HG02763 (cell line): ENCODE data around the gene PRDM8.

ENCODE experiments used
- ATAC-seq: cut with Tn5 transposase; IDR thresholded peaks from one replicate; pipeline ENCODE4 v1.9.1; 2021; ENCODE audit warnings: mild to moderate bottlenecking, moderate library complexity; ENCODE audit not compliant: unreplicated experiment

Gene PRDM8

GRCh38 chr4:80183250-80184052 is 13.9 kb upstream of the PRDM8 start:
- peak; percentile 13 for ATAC-seq

GRCh38 chr4:80184053-80184824 is 13.1 kb upstream of the PRDM8 start:
- ATAC-seq: peak; percentile 95

GRCh38 chr4:80184825-80185756 is 12.2 kb upstream of the PRDM8 start:
- no peak for ATAC-seq

DNA sequence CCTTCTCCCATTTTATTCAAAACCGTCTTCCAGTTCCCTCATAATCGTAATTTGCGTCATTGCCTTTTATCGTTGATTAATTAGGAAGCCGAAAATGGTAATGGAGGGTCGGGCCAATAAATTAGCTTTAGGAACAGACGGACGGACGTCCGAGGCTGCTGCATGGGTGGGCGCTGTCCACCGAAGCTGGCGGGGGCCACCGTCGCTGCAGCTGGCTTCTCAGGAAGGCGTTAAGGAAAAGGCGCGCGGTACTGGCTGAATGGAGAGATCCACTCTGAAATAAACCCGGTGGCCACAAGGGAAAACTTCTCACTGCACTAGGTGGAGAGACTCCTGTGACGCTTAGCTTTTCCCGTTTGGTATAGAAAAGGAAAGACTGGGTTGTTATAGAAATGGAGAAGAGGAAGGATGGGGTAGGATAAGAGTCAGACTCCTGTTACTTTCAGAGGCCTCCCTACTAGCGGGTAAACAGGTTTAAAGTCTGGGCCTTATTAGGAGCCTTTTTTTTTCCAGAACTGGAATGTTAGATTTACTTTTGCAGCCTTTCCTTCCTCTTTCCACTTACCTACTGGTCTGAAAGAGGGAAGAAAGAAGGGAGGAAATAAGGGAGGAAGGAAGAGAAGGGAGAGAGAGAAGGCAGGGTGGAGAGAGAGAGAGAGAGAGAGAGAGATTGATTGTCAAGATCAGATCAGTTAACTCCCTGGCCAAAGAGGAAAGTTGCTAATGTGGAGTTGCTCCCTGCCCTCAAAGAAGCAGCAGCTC is 11.3 kb upstream of the PRDM8 start:
- no peak for ATAC-seq

GRCh38 chr4:80186676-80187075 is 10.6 kb upstream of the PRDM8 start:
- no peak for ATAC-seq

DNA sequence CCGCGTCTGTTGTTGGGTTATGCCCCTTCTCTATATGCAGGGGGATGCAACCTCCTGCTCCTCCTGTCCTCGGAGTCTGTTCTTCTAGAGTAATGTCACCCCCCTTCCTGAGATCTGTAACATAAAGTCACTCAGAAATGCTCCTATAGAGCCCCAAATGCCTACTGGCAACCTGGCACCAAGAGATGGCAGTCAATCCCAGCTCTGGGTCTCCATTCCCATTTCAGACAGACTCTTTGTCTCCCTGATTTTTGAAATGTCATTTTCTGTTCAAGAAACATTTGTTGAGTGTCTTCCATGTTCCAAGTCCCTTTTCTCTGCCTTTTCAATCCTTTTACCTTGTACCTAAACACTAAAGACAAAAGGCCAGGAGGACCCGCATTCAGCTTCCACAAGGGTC is 9.6 kb upstream of the PRDM8 start:
- no peak for ATAC-seq

- ATAC-seq: no peak
Observed at GRCh38 chr4:80188457-80188800, 8.9 kb upstream of the PRDM8 start.

DNA sequence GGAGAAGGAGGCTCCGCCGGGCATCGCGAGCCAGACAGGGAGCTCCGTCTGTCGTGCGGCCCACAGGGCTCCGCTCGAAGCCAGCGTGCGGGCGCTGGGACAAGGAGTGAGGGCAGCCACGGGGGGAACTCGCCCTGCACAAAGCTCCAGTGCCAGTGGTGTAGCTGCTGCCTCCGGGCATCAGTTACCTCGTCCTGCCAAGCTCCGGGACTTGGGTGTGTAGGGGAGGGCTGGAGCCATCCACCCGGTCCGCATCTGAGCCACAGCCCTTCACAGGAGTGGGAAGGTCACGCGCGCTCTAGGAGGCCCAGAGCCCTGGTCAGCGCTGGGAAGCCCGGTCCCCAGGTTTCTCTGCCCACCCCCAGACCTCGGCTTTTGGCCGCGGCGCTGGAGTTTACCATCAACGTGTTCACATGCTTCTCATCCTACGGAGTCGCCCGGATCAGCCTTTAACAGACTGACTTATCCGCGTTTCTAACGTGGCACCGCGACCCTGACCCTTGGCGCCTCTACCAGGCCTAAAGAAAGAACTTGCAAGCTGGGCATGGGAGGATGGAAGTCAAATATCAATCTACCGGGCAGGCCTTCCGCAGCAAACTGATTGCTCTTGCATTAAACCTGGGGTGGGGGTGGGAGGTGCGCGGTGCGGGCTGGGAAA is 8.4 kb upstream of the PRDM8 start:
- no peak for ATAC-seq

- ATAC-seq: no peak
Observed at GRCh38 chr4:80189581-80189955, 7.7 kb upstream of the PRDM8 start.

DNA sequence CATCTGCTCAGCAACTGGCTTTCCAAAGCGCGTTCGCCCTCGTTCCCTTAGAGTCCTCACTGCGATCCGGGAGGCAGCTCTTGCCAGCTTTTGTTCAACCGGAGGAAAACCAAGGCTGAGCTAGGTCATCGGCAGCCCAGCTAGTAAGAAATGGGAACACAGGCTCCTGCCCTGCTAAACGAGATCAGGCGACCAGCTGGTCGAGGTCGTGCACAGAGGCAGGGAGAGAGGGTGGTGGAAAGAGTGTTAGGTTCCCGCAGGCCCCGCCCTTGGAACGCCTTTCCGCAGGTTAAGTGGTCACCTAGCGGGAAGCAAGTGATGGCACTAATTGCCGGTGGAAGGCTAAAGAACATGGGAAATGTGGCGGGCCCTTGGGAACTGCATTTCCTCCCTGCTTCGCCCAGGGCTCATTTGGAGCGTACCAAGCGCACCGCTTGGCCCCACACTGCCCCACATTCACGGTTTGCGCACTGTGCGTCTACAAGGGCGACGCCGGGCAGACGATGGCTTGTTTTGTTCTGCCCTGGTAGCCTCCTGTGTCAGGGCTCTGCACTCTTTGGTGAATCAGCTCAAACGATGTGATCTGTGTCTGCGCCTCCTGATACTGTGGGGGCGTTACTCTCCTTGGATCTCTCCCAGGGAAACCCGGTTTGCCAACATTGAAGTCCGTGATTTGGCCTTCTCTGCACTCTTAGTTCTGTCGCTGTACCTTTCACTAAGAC is 7.2 kb upstream of the PRDM8 start:
- ATAC-seq: no peak

- ATAC-seq: no peak
Observed at GRCh38 chr4:80192252-80192866, 4.9 kb upstream of the PRDM8 start.

DNA sequence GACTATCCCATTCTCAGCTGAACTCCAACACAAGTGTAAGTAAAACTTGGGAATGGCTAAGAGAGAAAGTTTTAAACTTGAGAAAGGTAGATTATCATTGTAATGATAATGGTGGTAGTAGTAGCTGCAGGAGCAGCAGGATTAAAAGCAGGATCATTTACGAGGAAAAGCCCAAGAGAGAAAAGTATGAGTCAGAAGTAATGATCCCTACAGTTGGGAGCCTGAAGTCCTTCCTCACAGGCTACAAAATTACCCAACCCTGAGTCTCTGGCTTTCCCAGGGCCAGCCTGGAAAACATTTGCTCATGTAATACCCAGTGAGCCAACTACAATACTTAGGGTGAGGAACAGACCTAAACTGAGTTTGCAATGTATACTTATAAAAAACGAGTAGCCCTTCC is 4.4 kb upstream of the PRDM8 start:
- ATAC-seq: no peak

DNA sequence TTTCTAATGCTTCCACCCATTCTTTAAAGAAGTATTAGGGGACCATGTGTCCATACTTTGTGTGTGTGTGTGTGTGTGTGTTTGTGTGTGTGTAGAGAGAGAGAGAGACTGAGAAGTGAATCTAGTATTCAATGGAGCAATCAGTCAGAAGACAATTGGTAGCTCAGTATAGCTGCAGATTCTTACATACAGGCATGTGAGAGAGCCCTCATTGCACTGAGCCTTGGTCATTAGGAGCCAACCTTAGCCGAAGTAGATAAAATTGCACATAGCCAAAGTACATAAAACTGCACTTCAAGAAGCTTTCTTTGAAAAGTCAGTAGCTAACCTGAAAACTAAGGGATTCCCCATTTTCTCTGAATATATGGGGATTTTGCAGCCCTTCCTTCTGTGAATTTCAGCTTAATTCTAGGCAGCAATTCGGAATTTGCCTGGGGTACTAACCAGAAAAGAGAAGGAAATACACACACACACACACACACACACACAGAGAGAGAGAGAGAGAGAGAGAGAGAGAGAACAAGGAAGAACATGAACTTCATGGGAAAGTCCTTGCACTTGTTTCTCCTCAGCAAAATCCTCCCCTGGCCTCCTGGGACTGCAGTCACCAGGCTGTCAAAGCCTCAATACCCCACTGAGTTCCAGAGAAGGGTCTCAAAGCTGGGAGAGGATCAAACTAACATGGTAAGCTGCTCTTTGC is 1.7 kb upstream of the PRDM8 start:
- ATAC-seq: no peak

DNA sequence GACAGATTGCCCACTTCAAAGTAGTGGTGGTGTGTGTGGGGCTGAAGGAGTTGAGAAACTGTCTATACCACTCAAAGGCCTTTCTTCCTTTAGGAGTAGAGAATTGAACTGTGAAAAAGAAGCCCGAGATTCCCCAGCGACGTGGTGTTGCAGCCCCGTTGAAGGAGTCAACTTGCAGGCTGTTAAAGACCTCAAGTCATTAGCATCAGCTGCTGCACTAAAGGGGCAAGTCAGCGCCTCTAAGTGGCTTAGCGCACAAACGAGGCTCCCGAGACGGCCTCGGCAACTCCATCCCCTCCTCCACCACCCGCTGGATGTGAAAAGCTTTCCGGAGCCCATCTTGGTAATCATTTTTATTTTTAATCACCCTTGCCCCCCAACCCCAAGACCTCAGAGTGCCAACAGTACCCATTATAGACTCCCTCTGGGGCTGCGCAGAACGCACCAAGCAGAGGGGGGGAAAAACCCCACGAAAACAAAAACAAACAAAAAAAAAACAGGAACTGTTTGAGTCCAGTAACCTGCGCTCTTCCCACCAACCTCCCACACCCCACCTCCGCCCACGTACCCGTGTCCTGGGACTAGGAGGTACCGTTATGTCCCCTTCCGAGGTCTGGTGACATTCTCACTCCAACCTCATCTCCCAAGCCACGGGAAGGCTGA is 913 bp upstream of the PRDM8 start:
- no peak for ATAC-seq

- ATAC-seq: no peak
Observed at GRCh38 chr4:80197601-80198440, 518 bp downstream of the PRDM8 start.

DNA sequence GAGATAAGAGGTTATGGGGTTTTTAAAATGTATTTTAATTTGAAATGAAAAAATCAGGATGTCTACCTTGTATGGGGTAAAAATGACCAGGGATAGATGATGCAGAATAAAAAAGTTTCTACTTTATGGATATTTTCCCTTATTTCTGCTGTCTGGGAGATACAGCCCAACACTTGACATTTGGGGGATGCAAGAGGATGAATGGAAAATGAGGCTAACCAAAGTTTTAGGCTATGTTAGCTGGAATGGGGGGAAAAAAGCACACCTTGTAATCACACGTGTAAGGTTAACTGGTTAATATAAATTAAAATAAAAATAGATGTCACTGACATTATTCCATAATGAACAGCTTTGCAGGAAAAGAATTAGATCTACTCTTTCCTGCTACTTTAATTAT is 1.1 kb downstream of the PRDM8 start:
- ATAC-seq: no peak

GRCh38 chr4:80199004-80199560 is 1.8 kb downstream of the PRDM8 start:
- ATAC-seq: no peak
